ENCODE results near the gene GTPBP3.

Gene GTPBP3

GRCh38 chr19:17323964-17324332, 13.4 kb upstream of the GTPBP3 start:
- TF ChIP-seq CTCF (IDR thresholded peaks at IDR 0.05; ENCODE audit: insufficient read depth, low read length, poor library complexity, severe bottlenecking) (no peak), EZH2phosphoT487 (conservative IDR thresholded peaks at IDR 0.05; ENCODE audit: low read length) (no peak)
- no peak overlapping the region for H3K9ac ChIP-seq (ENCODE audit: low read length)
- peaks cover 3% of the 10 kb centered on the region; the same call in 1 of the 2 replicates for H3F3A ChIP-seq (ENCODE audit: insufficient read depth)
- H3K9me2 ChIP-seq (replicated peaks; ENCODE audit: insufficient read depth, low read length) = no peaks in the 10 kb centered on the region
- H3K4me2 ChIP-seq (ENCODE audit: low read depth, low read length, poor library complexity, severe bottlenecking) = no peak overlapping the region
- H3K9me3 ChIP-seq (ENCODE audit: insufficient read depth, low read length) = no peaks in the 10 kb centered on the region
- no peaks in the 10 kb centered on the region for H3K36me3 ChIP-seq (ENCODE audit: low read length)
- no peak overlapping the region for H3K27ac ChIP-seq (ENCODE audit: low read depth, low read length)
- H2AFZ ChIP-seq (ENCODE audit: low read depth, low read length, severe bottlenecking) = no peak overlapping the region
- no peaks in the 10 kb centered on the region for H3K27me3 ChIP-seq (ENCODE audit: low read length)
- no peak overlapping the region for H3K4me3 ChIP-seq (ENCODE audit: insufficient read depth, low read length, poor library complexity, severe bottlenecking)
- H3K79me2 ChIP-seq (ENCODE audit: insufficient read depth, low read length) = no peaks in the 10 kb centered on the region
- H4K20me1 ChIP-seq (ENCODE audit: low read depth, low read length) = no peaks in the 10 kb centered on the region

- Histone ChIP-seq H3K9ac (ENCODE audit: low read length) (no peak overlapping the region), H3F3A (ENCODE audit: insufficient read depth) (peaks cover 3% of the 10 kb centered on the region; the same call in 1 of the 2 replicates), H3K4me3 (ENCODE audit: insufficient read depth, low read length, poor library complexity, severe bottlenecking) (no peak overlapping the region), H3K4me2 (ENCODE audit: low read depth, low read length, poor library complexity, severe bottlenecking) (no peak overlapping the region), H4K20me1 (ENCODE audit: low read depth, low read length) (no peaks in the 10 kb centered on the region), H2AFZ (ENCODE audit: low read depth, low read length, severe bottlenecking) (no peak overlapping the region), H3K27ac (ENCODE audit: low read depth, low read length) (no peak overlapping the region), H3K9me3 (ENCODE audit: insufficient read depth, low read length) (no peaks in the 10 kb centered on the region), H3K36me3 (ENCODE audit: low read length) (no peaks in the 10 kb centered on the region), H3K27me3 (ENCODE audit: low read length) (no peaks in the 10 kb centered on the region), H3K79me2 (ENCODE audit: insufficient read depth, low read length) (no peaks in the 10 kb centered on the region), H3K9me2 (replicated peaks; ENCODE audit: insufficient read depth, low read length) (no peaks in the 10 kb centered on the region)
- no peak for TF ChIP-seq EZH2phosphoT487 (conservative IDR thresholded peaks at IDR 0.05; ENCODE audit: low read length)
- TF ChIP-seq CTCF (IDR thresholded peaks at IDR 0.05; ENCODE audit: insufficient read depth, low read length, poor library complexity, severe bottlenecking) = no peak
These were observed 12.8 kb upstream of the GTPBP3 start for GRCh38 chr19:17324357-17325114.

- H3K4me3 ChIP-seq (ENCODE audit: insufficient read depth, low read length, poor library complexity, severe bottlenecking) = no peak overlapping the region
- H3K4me2 ChIP-seq (ENCODE audit: low read depth, low read length, poor library complexity, severe bottlenecking) = no peak overlapping the region
- no peak overlapping the region for H2AFZ ChIP-seq (ENCODE audit: low read depth, low read length, severe bottlenecking)
- TF ChIP-seq EZH2phosphoT487 (conservative IDR thresholded peaks at IDR 0.05; ENCODE audit: low read length) = no peak
- H3K9me3 ChIP-seq (ENCODE audit: insufficient read depth, low read length) = no peaks in the 10 kb centered on the region
- H3K27me3 ChIP-seq (ENCODE audit: low read length) = no peaks in the 10 kb centered on the region
- H3K79me2 ChIP-seq (ENCODE audit: insufficient read depth, low read length) = no peaks in the 10 kb centered on the region
- H3F3A ChIP-seq (ENCODE audit: insufficient read depth) = peaks cover 3% of the 10 kb centered on the region; the same call in 1 of the 2 replicates
- no peak overlapping the region for H3K27ac ChIP-seq (ENCODE audit: low read depth, low read length)
- no peaks in the 10 kb centered on the region for H3K36me3 ChIP-seq (ENCODE audit: low read length)
- H4K20me1 ChIP-seq (ENCODE audit: low read depth, low read length) = no peaks in the 10 kb centered on the region
- H3K9me2 ChIP-seq (replicated peaks; ENCODE audit: insufficient read depth, low read length) = no peaks in the 10 kb centered on the region
- no peak overlapping the region for H3K9ac ChIP-seq (ENCODE audit: low read length)
These were observed 12.2 kb upstream of the GTPBP3 start for GRCh38 chr19:17325133-17325532.

- H2AFZ ChIP-seq (ENCODE audit: low read depth, low read length, severe bottlenecking) = no peak overlapping the region
- H3K9me2 ChIP-seq (replicated peaks; ENCODE audit: insufficient read depth, low read length) = no peaks in the 10 kb centered on the region
- no peaks in the 10 kb centered on the region for H3K79me2 ChIP-seq (ENCODE audit: insufficient read depth, low read length)
- no peaks in the 10 kb centered on the region for H3K36me3 ChIP-seq (ENCODE audit: low read length)
- no peaks in the 10 kb centered on the region for H4K20me1 ChIP-seq (ENCODE audit: low read depth, low read length)
- H3F3A ChIP-seq (ENCODE audit: insufficient read depth) = peaks cover 3% of the 10 kb centered on the region; the same call in 1 of the 2 replicates
- H3K9ac ChIP-seq (ENCODE audit: low read length) = no peak overlapping the region
- no peak overlapping the region for H3K4me3 ChIP-seq (ENCODE audit: insufficient read depth, low read length, poor library complexity, severe bottlenecking)
- no peaks in the 10 kb centered on the region for H3K9me3 ChIP-seq (ENCODE audit: insufficient read depth, low read length)
- no peaks in the 10 kb centered on the region for H3K27me3 ChIP-seq (ENCODE audit: low read length)
- TF ChIP-seq CTCF (IDR thresholded peaks at IDR 0.05; ENCODE audit: insufficient read depth, low read length, poor library complexity, severe bottlenecking) (no peak), EZH2phosphoT487 (conservative IDR thresholded peaks at IDR 0.05; ENCODE audit: low read length) (no peak)
- H3K27ac ChIP-seq (ENCODE audit: low read depth, low read length) = no peak overlapping the region
- H3K4me2 ChIP-seq (ENCODE audit: low read depth, low read length, poor library complexity, severe bottlenecking) = no peak overlapping the region
These were observed 11.3 kb upstream of the GTPBP3 start for GRCh38 chr19:17325881-17326594.

All from SU-DHL-6 (cell line).